ENCODE results near the gene HINFP.
"Not testable (repeated sequence)": the region's sequence is repeated elsewhere in the genome, so short reads cannot be mapped to it uniquely, and the experiment has no call there.

Gene HINFP

GRCh38 chr11:119100246-119100970 is 21.0 kb upstream of the HINFP start:
- no peak for DNase-seq

DNA sequence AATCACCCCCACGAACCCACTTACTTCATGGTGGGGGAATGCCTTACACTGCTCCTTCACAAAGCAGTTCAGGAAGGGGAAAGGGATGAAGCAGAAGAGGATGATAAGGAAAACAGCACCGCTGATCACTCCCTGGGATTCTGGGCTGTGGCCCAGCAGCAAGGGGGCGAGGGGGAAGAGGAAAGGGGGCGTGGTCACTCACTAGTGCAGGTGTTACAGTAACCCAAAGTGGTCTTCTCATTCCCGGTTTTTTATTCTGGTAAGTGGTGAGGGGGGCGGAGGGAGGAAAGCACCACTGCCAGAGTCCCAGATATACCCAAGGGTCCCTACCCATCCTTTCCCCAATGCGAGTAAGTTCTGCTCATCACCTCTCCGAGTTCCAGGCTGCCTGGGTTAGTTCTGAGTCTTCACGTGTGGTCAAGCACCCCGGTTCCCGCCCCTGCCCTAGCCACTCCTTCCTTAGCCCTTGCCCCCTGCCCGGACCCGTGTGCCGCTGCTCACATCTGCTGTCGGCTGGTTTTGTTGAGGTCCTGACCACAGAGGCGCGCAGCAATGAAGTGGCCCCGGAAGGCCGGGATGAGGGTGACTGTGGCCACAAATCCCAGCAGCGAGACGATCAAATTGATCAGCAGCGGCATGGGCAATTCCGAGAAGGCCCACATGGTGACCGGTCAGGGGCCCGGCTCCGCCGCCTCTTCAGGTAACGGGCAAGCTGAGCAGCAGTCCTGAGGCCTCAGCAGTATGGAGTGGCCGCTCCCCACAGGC is 20.2 kb upstream of the HINFP start:
- no peak for DNase-seq

DNA sequence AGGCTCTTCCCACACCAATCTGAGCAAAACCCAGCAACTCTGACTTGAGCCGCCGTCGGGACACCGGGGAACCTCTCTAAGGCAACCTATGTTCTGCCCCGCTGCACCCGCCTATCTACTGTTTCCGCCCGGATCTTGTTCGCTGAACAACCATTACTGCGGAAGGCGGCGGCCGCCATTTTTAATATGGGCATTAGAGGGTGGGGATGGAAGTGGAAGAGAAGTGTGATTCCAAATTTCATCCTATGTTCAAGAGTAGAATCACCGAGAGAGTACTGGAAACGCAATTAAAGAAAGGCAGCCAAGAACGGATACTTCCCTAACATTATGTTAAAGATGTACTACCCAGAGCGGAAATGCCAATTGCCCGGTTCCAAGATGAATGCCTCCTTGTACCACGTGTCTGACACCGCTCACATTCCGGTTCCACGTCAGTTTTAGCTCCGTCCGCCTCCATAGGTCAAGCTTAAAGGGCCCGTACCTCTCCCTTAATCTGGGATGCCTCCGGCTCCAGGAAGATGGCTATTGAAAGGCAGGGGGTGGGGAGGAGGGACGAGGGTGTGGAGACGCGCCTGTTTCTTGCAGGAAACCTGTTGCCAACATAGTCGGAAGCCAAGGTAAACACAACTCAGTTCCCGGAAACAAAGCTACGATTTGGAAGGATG is 19.5 kb upstream of the HINFP start, which contains the start of gene DPAGT1:
DPAGT1 (minus strand) TSS at position 95 of the 665 bp plus-strand sequence. CDS start 198 bp downstream, outside the sequence.
- peak; percentile 99 for DNase-seq

- DNase-seq = not testable (repeated sequence)
These were observed 18.2 kb upstream of the HINFP start for GRCh38 chr11:119103161-119103664.

- no peak for DNase-seq
These were observed 17.6 kb upstream of the HINFP start for GRCh38 chr11:119103793-119104192.

GRCh38 chr11:119106564-119107537 is 14.5 kb upstream of the HINFP start, which contains the start of gene C2CD2L:
Gene C2CD2L, plus strand, starts transcription at chr11:119107344. Its CDS starts 398 bp downstream, at chr11:119107742.
- peak; percentile 97 for DNase-seq

- DNase-seq = no peak
These were observed 13.7 kb upstream of the HINFP start for GRCh38 chr11:119107538-119108145.

DNA sequence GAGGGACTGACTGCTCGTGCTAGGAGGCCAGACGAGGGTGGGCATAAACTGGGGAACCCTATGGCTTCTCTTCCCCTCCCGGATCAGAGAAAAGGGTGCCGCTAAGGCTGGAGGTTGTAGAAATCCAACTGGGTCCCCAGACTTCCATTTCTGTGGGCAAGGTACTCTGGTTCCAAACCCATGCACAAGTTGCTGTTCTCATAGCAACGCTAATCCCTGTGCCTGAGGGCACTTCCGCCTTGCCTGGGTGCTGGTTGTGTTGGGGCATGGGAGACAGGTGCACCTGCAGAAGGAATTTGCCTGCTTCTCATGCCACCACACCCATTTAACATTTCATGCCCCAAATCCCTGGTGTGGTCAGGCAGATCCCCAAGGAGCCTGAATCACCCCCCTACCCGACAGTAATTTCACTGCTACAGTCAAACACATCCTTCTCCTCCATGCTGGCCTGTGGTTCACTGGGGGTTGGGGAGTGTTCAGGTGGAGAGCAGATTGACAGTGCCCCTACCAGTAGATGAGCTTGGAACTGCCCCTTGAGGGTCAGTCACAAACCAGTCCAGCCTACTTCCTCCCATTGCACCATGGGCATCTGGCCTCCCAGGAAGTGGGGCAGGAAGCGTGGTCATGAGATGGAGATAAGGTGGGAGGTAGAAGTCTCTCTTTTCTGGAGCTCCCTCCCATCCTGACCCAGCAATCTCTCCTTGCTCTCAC is 13.1 kb upstream of the HINFP start:
- peak; percentile 63 for DNase-seq

DNA sequence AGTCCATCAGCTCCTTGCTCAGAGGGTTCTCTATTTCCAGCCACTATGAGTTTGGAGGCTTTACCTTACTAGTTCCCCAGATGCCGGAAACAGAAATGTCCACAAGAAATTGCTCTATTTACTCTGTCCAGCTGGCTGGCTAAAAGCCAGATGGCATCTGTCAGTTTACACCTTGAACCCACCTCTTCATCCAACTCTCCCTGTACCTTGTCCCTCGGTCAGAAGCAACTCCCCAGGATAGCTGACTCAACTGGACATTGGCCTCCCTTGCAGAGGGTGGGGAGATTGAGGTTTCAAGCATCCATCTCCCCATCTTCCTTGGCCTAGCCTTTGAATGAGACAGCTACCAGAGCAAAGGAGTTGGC is 12.5 kb upstream of the HINFP start:
- DNase-seq = no peak

GRCh38 chr11:119109843-119110242 is 11.5 kb upstream of the HINFP start:
- DNase-seq = no peak

DNA sequence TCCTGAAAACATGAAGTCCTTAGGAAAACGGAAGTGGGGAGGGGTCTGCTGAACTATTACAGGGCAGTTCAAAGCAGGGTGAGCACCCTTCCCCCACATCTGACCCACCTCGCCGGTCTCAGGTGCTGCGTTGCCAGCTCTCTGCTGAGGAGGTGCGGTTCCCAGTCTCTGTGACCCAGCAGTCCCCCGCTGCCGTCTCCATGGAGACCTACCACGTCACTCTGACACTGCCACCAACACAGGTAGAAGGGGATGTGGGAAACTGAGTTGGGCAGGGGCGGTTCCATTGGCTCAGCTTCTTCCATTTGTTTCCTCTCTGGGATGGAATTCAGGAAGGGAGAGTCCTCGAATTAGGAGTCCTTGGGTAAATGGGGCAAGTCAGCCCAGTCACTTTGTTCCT is 10.9 kb upstream of the HINFP start:
- no peak for DNase-seq

DNA sequence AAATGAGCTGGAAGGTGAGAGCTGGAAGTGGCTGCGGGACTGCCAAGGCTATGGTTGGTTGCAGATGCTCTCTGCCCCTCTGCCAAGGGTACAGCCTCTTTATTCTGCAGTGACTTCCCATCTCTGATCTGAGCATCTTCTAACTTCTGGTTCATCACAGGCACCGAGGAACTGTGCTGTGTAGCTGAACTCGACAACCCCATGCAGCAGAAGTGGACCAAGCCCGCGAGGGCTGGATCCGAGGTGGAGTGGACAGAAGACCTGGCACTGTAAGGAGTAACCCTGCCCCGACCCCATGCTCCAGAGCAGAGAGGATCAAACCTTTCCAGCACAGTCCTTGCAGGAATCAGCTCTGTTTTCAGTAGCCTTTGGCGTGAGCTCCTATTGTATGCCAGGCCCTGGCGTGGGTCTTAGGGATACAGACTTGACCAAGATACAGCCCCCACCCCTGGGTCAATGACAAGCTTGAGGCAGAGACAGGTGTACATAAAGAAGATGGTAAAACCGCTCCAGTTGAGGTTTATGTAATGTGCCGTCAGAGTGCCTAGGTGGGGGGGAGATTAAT is 9.9 kb upstream of the HINFP start:
- no peak for DNase-seq

DNA sequence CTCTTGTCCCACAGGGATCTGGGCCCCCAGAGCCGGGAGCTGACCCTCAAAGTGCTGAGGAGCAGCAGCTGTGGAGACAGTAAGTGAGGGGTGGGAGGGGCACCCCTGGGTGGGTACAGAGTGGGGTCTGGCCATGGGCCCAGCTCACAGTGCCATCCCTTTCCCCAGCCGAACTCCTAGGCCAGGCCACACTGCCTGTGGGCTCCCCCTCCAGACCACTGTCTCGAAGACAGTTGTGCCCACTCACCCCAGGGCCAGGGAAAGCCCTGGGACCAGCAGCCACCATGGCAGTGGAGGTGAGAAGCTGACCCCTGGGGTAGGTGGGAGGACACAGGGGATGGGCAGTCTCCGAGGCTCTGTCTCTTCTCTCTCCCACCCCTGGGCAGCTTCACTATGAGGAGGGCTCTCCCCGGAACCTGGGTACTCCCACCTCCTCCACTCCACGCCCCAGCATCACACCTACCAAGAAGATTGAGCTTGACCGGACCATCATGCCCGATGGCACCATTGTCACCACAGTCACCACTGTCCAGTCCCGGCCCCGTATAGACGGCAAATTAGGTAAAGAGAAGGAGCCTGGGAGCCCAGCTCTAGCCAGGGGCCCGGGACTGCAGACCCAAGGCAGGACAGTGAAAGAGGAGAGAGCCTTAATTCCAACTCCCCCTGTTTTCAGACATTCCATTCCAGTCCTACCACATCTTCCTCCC is 8.9 kb upstream of the HINFP start:
- DNase-seq = no peak

DNA sequence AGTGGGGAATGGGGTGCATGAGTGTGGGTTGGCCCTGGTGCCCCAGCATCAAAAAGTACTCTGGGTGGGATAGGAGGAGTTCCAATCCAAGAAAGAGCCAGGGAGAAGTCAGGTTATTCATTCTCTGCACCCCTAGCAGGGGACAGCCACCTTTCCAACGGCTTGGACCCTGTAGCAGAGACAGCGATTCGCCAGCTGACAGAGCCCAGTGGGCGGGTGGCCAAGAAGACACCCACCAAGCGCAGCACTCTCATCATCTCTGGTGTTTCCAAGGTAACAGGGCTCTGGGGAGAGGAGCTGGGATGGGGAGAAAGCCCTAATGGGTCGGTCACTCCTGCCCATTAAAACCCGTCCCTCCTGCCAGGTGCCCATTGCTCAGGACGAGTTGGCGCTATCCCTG is 7.7 kb upstream of the HINFP start:
- DNase-seq = no peak

- no peak for DNase-seq
These were observed 7.0 kb upstream of the HINFP start for GRCh38 chr11:119114351-119114750.

DNA sequence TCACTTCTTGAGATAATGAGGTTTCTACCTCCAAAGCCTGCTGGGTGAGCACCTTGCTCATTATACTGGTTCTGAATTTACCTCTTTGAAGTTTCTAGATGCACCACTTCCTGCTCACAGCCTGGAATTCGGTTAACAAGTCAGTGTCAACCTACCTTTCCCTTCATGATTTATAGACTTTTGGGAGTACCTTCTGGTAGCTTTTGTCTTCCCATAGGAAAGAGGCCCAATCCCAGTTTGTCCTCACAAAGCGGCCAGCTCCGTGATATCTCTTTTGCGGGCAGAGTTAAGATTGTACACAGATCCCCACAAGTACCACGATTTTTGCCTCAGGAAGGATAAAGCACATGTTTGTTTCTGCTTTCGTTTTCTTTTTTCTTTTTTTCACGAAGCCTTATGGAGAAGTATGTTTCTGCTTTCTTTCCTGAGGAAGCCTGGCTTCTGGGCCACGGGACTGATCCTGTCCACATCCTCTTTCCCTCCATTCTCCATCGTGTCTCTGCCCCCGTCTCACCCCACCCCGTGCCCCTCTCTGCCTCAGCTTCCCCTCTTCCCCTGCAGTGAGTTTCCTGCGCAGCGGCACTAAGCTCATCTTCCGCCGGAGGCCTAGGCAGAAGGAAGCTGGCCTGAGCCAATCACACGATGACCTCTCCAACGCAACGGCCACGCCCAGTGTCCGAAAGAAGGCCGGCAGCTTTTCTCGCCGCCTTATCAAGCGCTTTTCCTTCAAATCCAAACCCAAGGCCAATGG is 5.7 kb upstream of the HINFP start:
- no peak for DNase-seq

DNA sequence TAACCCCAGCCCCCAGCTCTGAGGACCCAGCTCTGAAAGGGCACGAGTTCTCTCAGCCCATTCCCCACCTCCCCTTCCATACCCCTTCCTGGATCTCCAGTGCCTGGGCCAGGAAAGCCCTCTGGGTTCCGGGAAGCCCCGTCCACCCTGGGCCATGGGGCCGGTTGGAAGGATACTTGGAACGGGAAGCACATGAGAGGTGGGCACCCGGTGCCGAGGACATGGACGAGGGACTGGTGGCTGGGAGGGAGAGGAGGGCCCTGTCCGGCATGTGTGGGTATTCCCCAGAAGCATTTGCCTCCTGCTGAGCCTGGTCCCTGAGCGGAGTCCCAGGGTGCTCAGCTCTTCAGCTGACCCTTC is 5.2 kb upstream of the HINFP start:
- no peak for DNase-seq

DNA sequence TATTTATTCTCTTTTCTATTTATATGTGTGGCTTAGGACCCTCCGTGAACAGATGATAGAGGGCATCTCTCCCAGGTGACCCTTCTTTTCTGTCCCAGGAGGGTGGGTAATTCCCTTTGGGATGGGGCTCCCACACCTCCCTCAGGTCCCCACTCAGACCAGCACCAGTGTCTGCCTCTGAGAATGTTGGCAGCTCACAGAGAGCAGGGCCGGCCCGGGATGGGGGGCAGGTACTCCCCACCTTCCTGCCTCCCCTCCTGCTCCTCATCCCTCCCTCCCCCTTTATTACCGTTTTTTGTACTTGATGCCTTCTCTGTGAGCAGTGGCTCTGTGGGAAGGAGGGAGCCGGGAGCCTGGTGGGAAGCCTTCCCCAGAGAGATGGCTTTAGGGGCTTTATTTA is 4.8 kb upstream of the HINFP start:
- no peak for DNase-seq

DNA sequence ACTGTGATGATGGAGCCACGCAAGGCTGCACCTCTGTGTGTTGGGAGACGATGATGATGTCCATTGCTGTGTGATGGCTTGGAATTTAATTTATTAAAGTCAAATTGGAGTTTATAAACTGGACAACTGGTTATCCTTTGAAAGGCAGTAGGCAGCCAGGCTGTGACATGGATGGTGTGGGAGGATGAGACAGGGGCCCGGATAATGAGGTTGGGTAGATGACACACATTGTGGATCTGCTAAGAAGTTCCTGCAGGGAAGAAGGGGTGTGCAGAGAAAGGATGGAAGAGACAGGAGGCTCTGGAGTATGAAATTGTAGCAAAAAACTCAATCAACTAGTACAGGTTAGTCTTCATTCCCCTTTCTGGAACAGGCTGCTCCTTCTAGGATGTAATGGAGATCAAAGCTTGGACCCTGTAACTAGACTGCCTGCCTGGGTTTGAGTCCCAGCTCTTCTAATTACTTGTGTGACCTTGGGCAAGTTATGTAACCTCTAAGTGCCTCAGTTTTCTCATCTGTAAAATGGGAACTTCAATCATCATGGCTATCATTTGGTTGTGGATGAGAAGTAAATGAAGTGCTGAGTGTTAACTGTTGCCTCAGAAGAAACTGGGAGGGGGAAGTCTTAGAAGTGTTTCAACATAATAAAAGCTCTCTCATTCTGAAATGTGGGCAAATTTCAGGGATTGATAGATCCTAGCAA is 4.2 kb upstream of the HINFP start:
- no peak for DNase-seq

Measured in NCI-H1105 (cell line).